ENCODE data around the gene GCK.

Gene GCK

GRCh38 chr7:44102846-44103565 lies 86.2 kb downstream of the GCK start:
- no peak for FAIRE-seq

- FAIRE-seq, result no peak
Measured at GRCh38 chr7:44101966-44102845, 87.0 kb downstream of the GCK start.

- no peak for FAIRE-seq
Measured at GRCh38 chr7:44101303-44101965, 87.8 kb downstream of the GCK start.

GRCh38 chr7:44100458-44101302 lies 88.6 kb downstream of the GCK start:
- FAIRE-seq, result no peak

GRCh38 chr7:44099669-44100068 lies 89.6 kb downstream of the GCK start:
- no peak for FAIRE-seq

- no peak for FAIRE-seq
Measured at GRCh38 chr7:44098092-44099068, 90.9 kb downstream of the GCK start.

GRCh38 chr7:44097064-44097932 lies 91.9 kb downstream of the GCK start:
- no peak for FAIRE-seq

- no peak for FAIRE-seq
Measured at GRCh38 chr7:44096326-44096881, 92.8 kb downstream of the GCK start.

- FAIRE-seq, result no peak
Measured at GRCh38 chr7:44095781-44096180, 93.5 kb downstream of the GCK start.

GRCh38 chr7:44094883-44095592 lies 94.2 kb downstream of the GCK start:
- no peak for FAIRE-seq

GRCh38 chr7:44094365-44094764 lies 94.9 kb downstream of the GCK start:
- no peak for FAIRE-seq
